OCI-LY7 (cell line): ENCODE measurements around the gene CNDP1. TPM values are rescaled to one million over a fixed set of nuclear protein-coding genes. Genes with fewer than 3 reads are reported as not detected.

ENCODE experiments used
- BruUV-seq: library from RNA; stranded (reverse); fragments of 400-500 nt; replicated peaks from 2 replicates; lab custom pipeline; 2021; lab: Mats Ljungman, UMichigan
- CTCF ChIA-PET: fragments of 300-600 bp; sonication (Branson Sonifier 250); formaldehyde crosslinking; loops from one replicate; lab custom pipeline; 2022; ENCODE audit warnings: antibody characterized with exemption; ENCODE audit not compliant: unreplicated experiment; lab: Charles Lee
- POLR2A ChIA-PET: fragments of 300-600 bp; sonication (Branson Sonifier 250); formaldehyde crosslinking; loops from one replicate; lab custom pipeline; 2022; ENCODE audit warnings: antibody characterized with exemption; lab: Charles Lee
- DNase-seq: peaks from one replicate; pipeline ENCODE4 v3.0.0-alpha.2; 2015; ENCODE audit warnings: low spot score
- H2AFZ ChIP-seq: fragments of 200-600 bp; sonication (generic), shearing (Covaris generic); 2 replicates; pipeline ENCODE4 v1.6.1; 2014; ENCODE audit warnings: mild to moderate bottlenecking, antibody characterized with exemption, low read length, moderate library complexity
- H3K27ac ChIP-seq: fragments of 200-600 bp; sonication (generic); 2 replicates; pipeline ENCODE4 v1.5.1; 2014; ENCODE audit warnings: mixed run types, low read depth, mild to moderate bottlenecking, moderate library complexity, low read length, inconsistent platforms; ENCODE audit not compliant: poor library complexity, severe bottlenecking
- H3K36me3 ChIP-seq: fragments of 200-600 bp; sonication (generic); 2 replicates; pipeline ENCODE4 v1.6.1; 2014; ENCODE audit warnings: mild to moderate bottlenecking, antibody characterized with exemption, low read length, moderate library complexity, mixed read lengths; ENCODE audit not compliant: insufficient read depth
- H3K4me1 ChIP-seq: fragments of 200-600 bp; sonication (generic); 2 replicates; pipeline ENCODE4 v1.5.1; 2014; ENCODE audit warnings: mild to moderate bottlenecking, low read length; ENCODE audit not compliant: insufficient read depth, poor library complexity, severe bottlenecking
- H3K4me2 ChIP-seq: fragments of 200-600 bp; sonication (generic); 2 replicates; pipeline ENCODE4 v1.6.1; 2014; ENCODE audit warnings: mild to moderate bottlenecking, low read length
- H3K4me3 ChIP-seq: fragments of 200-600 bp; sonication (generic); 2 replicates; pipeline ENCODE4 v1.5.1; 2014; ENCODE audit warnings: mild to moderate bottlenecking, low read depth, low read length; ENCODE audit not compliant: poor library complexity, severe bottlenecking
- H3K79me2 ChIP-seq: fragments of 200-600 bp; sonication (generic); 2 replicates; pipeline ENCODE4 v1.6.1; 2016; ENCODE audit warnings: low read depth, mild to moderate bottlenecking, low read length, moderate library complexity, mixed read lengths; ENCODE audit not compliant: insufficient read depth
- H3K9me2 ChIP-seq: fragments of 200-600 bp; sonication (generic); 2 replicates; pipeline ENCODE4 v1.6.1; 2016; ENCODE audit warnings: mild to moderate bottlenecking, low read length, mixed read lengths; ENCODE audit not compliant: insufficient read depth
- H3K9me3 ChIP-seq: fragments of 200-600 bp; sonication (generic); 2 replicates; pipeline ENCODE4 v1.6.1; 2014; ENCODE audit warnings: mild to moderate bottlenecking, mixed run types, low read length, mixed read lengths
- H4K20me1 ChIP-seq: fragments of 200-600 bp; sonication (generic); 2 replicates; pipeline ENCODE4 v1.6.1; 2014; ENCODE audit warnings: mild to moderate bottlenecking, antibody characterized with exemption, low read length, moderate library complexity, mixed read lengths; ENCODE audit not compliant: insufficient read depth
- EZH2phosphoT487 ChIP-seq: fragments of 200-600 bp; sonication (generic); IDR thresholded peaks from 2 replicates; pipeline ENCODE4 v1.6.1; 2018; ENCODE audit warnings: low read depth, borderline replicate concordance, mild to moderate bottlenecking, mixed run types, antibody characterized with exemption, low read length, moderate library complexity, mixed read lengths
- intact Hi-C: fragments of 100-400 bp; cut with micrococcal nuclease; formaldehyde crosslinking; loops from one replicate; pipeline ENCODE4 v1.10.0; 2022; ENCODE audit not compliant: unreplicated experiment
- total RNA-seq, 2 experiments: library from RNA; depleted of rRNA in 1 of 2; stranded (reverse); fragments of >200 nt in 1 of 2; shearing (Covaris generic) in 1 of 2; gene quantifications; 2 replicates each; pipeline ENCODE4 v1.2.3, GENCODE V29; 2014 to 2022
- TF ChIP-seq, protein P1 (sequence below): fragments of 200-600 bp; sonication (generic); conservative IDR thresholded peaks from 2 replicates; pipeline ENCODE4 v1.5.1; 2014; ENCODE audit warnings: mild to moderate bottlenecking, antibody characterized with exemption, low read length, moderate library complexity, mixed read lengths

The CNDP1 gene
- total RNA-seq, 2 experiments from 2014 or later, result not detected

DNA sequence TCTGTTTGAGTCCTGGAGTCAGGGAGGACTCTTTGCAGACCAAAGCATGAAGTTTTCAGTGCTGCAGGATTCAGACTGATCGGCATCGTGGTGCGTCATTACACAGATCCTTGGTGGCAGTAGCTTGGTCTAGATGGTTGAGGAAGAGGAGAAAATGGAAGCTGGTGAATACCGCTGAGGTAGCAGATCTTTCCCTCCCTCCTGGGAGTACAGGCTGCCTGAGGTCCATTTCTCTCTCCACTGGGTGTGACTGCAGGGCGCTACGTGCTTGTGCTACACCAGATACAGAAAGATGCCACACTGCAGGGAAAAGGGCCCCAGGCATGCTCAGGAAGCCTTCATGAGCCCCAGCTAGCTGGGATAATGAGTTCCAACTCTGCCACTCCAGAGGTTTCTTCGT, 3.3 kb upstream of the CNDP1 start:
- ChIA-PET CTCF (no interaction called here), POLR2A (no interaction called here)

DNA sequence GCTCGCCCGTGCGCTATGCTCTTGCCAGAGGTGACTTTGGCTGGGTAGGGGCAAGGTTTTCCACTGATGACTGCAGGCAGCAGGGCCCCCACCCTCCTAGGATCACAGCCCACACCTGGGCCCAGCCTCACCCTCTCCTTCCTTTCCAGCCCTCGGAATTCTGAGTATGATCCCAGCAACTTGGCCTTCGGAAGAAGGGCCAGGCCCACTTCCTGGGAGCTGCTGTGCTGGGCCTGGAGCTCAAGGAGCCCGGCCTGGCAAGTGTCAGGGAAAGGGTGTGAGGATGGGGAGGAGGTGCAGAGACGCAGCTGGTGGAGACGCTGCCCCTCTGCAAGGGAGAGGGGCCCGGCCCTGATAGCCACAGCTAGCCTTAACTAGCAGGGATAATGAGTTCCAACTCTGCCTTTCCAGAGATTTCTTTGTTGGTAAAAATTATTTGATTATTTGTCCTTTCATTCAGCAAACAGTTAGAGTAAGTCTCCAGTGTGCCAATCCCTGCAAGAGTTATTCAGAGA, 1.7 kb upstream of the CNDP1 start:
- intact Hi-C loops, result no loop called here
- CTCF ChIA-PET, result no interaction called here
- no peaks in the 10 kb centered on the region for H4K20me1 ChIP-seq
- POLR2A ChIA-PET, result no interaction called here
- no peak overlapping the region for H3K4me2 ChIP-seq
- TF ChIP-seq, protein P1, sequence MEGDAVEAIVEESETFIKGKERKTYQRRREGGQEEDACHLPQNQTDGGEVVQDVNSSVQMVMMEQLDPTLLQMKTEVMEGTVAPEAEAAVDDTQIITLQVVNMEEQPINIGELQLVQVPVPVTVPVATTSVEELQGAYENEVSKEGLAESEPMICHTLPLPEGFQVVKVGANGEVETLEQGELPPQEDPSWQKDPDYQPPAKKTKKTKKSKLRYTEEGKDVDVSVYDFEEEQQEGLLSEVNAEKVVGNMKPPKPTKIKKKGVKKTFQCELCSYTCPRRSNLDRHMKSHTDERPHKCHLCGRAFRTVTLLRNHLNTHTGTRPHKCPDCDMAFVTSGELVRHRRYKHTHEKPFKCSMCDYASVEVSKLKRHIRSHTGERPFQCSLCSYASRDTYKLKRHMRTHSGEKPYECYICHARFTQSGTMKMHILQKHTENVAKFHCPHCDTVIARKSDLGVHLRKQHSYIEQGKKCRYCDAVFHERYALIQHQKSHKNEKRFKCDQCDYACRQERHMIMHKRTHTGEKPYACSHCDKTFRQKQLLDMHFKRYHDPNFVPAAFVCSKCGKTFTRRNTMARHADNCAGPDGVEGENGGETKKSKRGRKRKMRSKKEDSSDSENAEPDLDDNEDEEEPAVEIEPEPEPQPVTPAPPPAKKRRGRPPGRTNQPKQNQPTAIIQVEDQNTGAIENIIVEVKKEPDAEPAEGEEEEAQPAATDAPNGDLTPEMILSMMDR, result no peak
- no peak for TF ChIP-seq EZH2phosphoT487
- DNase-seq, result no peak
- H2AFZ ChIP-seq, result no peak overlapping the region
- no peaks in the 10 kb centered on the region for H3K9me2 ChIP-seq
- H3K27ac ChIP-seq, result no peak overlapping the region
- BruUV-seq, result no TSS peak
- no peak overlapping the region for H3K4me3 ChIP-seq
- no peaks in the 10 kb centered on the region for H3K36me3 ChIP-seq
- no peaks in the 10 kb centered on the region for H3K4me1 ChIP-seq
- no peaks in the 10 kb centered on the region for H3K9me3 ChIP-seq
- no peaks in the 10 kb centered on the region for H3K79me2 ChIP-seq

More for the DNA sequence above, 3.3 kb upstream of the CNDP1 start:
- no TSS peak for BruUV-seq
- H3K4me1 ChIP-seq, result no peaks in the 10 kb centered on the region
- no peaks in the 10 kb centered on the region for H4K20me1 ChIP-seq
- TF ChIP-seq EZH2phosphoT487, result no peak
- TF ChIP-seq, protein P1, result no peak
- H3K4me3 ChIP-seq, result no peak overlapping the region
- H3K9me3 ChIP-seq, result no peaks in the 10 kb centered on the region
- H3K79me2 ChIP-seq, result no peaks in the 10 kb centered on the region
- intact Hi-C loops, result no loop called here
- H3K36me3 ChIP-seq, result no peaks in the 10 kb centered on the region
- no peak for DNase-seq
- H3K4me2 ChIP-seq, result no peak overlapping the region
- no peak overlapping the region for H3K27ac ChIP-seq
- no peaks in the 10 kb centered on the region for H3K9me2 ChIP-seq
- no peak overlapping the region for H2AFZ ChIP-seq

DNA sequence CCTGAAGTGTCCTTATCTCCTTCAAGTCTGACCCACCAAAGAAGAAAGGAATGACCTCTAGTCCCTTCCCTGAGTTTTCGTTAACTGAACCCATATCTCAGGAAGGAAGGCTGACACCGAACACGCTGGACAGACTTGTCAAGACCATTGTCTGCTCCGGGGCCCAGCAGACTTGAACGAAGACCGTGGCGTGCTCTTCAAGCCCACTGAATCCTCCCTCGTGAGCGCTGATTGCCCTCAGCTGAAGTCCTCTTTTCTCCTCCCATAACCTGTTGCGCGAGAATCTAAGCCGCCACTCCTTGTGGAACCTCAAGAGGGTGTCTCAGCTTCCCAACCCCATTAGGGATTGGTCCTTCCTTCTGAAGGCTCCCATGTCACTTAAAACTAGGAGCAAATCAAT, 634 bp upstream of the CNDP1 start:
- Histone ChIP-seq H3K36me3 (no peaks in the 10 kb centered on the region), H3K4me1 (no peaks in the 10 kb centered on the region), H3K4me2 (no peak overlapping the region), H4K20me1 (no peaks in the 10 kb centered on the region), H3K4me3 (no peak overlapping the region), H3K9me2 (no peaks in the 10 kb centered on the region), H3K27ac (no peak overlapping the region), H3K79me2 (no peaks in the 10 kb centered on the region), H3K9me3 (no peaks in the 10 kb centered on the region), H2AFZ (no peak overlapping the region)
- DNase-seq, result no peak
- intact Hi-C loops, result no loop called here
- BruUV-seq, result no TSS peak
- POLR2A ChIA-PET, result no interaction called here
- no peak for TF ChIP-seq EZH2phosphoT487
- TF ChIP-seq, protein P1, result no peak
- CTCF ChIA-PET, result no interaction called here
